ENCODE data around the gene ZNF536. TPM values are rescaled to one million over a fixed set of nuclear protein-coding genes. Genes with fewer than 3 reads are reported as not detected.
"Not testable (repeated sequence)": the region's sequence is repeated elsewhere in the genome, so short reads cannot be mapped to it uniquely, and the experiment has no call there.

The ZNF536 gene
- total and polyA plus RNA-seq, 7 donors, result 0.01 to 0.94 (median 0.20) TPM; not detected in 1

DNA sequence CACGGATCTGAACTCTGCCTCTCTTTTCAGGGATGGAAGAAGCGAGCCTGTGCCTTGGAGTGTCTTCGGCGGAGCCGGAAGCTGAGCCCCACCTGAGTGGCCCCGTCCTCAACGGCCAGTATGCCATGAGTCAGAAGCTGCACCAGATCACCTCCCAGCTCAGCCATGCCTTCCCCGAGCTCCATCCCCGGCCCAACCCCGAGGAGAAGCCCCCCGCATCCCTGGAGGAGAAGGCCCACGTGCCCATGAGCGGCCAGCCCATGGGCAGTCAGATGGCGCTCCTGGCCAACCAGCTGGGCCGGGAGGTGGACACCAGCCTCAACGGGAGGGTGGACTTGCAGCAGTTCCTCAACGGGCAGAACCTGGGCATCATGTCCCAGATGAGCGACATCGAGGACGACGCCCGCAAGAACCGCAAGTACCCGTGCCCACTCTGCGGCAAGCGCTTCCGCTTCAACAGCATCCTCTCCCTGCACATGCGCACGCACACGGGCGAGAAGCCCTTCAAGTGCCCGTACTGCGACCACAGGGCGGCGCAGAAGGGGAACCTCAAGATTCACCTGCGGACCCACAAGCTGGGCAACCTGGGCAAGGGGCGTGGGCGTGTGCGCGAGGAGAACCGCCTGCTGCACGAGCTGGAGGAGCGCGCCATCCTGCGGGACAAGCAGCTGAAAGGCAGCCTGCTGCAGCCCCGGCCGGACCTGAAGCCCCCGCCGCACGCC is 71.5 kb downstream of the ZNF536 start:
- Histone ChIP-seq H3K27me3 (ENCODE audit: insufficient read depth in 3 of 3, low read length in 2 of 3) (peaks cover 0 to 13% (median 5%) of the 10 kb centered on the region in 3 donors), H3K36me3 (ENCODE audit: insufficient read depth in 1 of 2, low read depth in 1 of 2) (no peaks in the 10 kb centered on the region), H3K4me3 (no peak overlapping the region), H3K27ac (no peak overlapping the region), H3K4me1 (no peaks in the 10 kb centered on the region), H3K9me3 (no peaks in the 10 kb centered on the region)
- TF ChIP-seq, protein P1, sequence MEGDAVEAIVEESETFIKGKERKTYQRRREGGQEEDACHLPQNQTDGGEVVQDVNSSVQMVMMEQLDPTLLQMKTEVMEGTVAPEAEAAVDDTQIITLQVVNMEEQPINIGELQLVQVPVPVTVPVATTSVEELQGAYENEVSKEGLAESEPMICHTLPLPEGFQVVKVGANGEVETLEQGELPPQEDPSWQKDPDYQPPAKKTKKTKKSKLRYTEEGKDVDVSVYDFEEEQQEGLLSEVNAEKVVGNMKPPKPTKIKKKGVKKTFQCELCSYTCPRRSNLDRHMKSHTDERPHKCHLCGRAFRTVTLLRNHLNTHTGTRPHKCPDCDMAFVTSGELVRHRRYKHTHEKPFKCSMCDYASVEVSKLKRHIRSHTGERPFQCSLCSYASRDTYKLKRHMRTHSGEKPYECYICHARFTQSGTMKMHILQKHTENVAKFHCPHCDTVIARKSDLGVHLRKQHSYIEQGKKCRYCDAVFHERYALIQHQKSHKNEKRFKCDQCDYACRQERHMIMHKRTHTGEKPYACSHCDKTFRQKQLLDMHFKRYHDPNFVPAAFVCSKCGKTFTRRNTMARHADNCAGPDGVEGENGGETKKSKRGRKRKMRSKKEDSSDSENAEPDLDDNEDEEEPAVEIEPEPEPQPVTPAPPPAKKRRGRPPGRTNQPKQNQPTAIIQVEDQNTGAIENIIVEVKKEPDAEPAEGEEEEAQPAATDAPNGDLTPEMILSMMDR (IDR thresholded peaks at IDR 0.05), result no peak
- DNase-seq (no peak), ATAC-seq (no peak)
- intact Hi-C loops (cut with DNase I), result no loop called here
- 95 to 96% (median 96%) methylated on average over 43 to 50 of the region's 50 CpGs for WGBS, 3 donors

DNA sequence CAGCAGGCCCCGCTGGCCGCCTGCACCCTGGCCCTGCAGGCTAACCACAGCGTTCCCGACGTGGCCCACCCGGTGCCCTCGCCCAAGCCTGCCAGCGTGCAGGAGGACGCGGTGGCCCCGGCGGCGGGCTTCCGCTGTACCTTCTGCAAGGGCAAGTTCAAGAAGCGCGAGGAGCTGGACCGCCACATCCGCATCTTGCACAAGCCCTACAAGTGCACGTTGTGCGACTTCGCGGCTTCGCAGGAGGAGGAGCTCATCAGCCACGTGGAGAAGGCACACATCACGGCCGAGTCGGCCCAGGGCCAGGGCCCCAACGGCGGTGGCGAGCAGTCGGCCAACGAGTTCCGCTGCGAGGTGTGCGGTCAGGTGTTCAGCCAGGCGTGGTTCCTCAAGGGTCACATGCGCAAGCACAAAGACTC is 72.1 kb downstream of the ZNF536 start:
- H3K9me3 ChIP-seq, result no peaks in the 10 kb centered on the region
- H3K36me3 ChIP-seq (ENCODE audit: insufficient read depth in 1 of 2, low read depth in 1 of 2), result no peaks in the 10 kb centered on the region
- H3K4me1 ChIP-seq, result no peaks in the 10 kb centered on the region
- H3K4me3 ChIP-seq, result no peak overlapping the region
- intact Hi-C loops (cut with DNase I), result no loop called here
- TF ChIP-seq, protein P1 (IDR thresholded peaks at IDR 0.05), result no peak
- H3K27ac ChIP-seq, result no peak overlapping the region
- 97 to 98% (median 97%) methylated on average over 35 to 37 of the region's 37 CpGs for WGBS, 3 donors
- DNase-seq (no peak), ATAC-seq (no peak)
- H3K27me3 ChIP-seq (ENCODE audit: insufficient read depth in 3 of 3, low read length in 2 of 3), result peaks cover 0 to 17% (median 5%) of the 10 kb centered on the region in 3 donors

DNA sequence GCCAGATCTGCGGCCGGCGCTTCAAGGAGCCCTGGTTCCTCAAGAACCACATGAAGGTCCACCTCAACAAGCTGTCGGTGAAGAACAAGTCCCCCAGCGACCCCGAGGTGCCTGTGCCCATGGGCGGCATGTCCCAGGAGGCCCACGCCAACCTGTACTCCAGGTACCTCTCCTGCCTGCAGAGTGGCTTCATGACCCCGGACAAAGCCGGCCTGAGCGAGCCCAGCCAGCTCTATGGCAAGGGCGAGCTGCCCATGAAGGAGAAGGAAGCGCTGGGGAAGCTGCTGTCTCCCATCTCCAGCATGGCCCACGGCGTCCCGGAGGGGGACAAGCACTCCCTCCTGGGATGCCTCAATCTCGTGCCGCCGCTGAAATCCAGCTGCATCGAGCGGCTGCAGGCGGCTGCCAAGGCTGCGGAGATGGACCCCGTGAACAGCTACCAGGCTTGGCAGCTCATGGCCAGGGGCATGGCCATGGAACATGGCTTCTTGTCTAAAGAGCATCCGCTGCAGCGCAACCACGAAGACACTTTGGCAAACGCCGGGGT is 72.6 kb downstream of the ZNF536 start:
- intact Hi-C loops (cut with DNase I), result no loop called here
- H3K27ac ChIP-seq, result no peak overlapping the region
- H3K4me3 ChIP-seq, result no peak overlapping the region
- no peaks in the 10 kb centered on the region for H3K9me3 ChIP-seq
- TF ChIP-seq, protein P1 (IDR thresholded peaks at IDR 0.05), result no peak
- no peaks in the 10 kb centered on the region for H3K4me1 ChIP-seq
- H3K36me3 ChIP-seq (ENCODE audit: insufficient read depth in 1 of 2, low read depth in 1 of 2), result no peaks in the 10 kb centered on the region
- DNase-seq (no peak), ATAC-seq (no peak)
- WGBS, 3 donors, result 88 to 91% (median 89%) methylated on average over 29 of the region's 29 CpGs
- peaks cover 0 to 22% (median 5%) of the 10 kb centered on the region in 3 donors for H3K27me3 ChIP-seq (ENCODE audit: insufficient read depth in 3 of 3, low read length in 2 of 3)

DNA sequence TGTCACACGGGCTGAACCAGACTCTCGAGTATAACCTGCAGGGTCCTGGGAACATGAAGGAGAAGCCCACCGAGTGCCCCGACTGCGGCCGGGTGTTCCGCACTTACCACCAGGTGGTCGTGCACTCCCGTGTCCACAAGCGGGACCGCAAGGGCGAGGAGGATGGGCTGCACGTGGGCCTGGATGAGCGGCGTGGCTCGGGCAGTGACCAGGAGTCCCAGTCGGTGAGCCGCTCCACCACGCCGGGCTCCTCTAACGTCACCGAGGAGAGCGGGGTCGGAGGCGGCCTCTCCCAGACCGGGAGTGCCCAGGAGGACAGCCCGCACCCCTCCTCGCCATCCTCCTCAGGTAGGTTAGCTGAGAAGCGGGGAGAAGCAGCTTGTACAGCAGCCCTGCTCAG is 73.2 kb downstream of the ZNF536 start:
- Histone ChIP-seq H3K27ac (no peak overlapping the region), H3K27me3 (ENCODE audit: insufficient read depth in 3 of 3, low read length in 2 of 3) (peaks cover 0 to 22% (median 5%) of the 10 kb centered on the region in 3 donors), H3K4me1 (no peaks in the 10 kb centered on the region), H3K4me3 (no peak overlapping the region), H3K36me3 (ENCODE audit: insufficient read depth in 1 of 2, low read depth in 1 of 2) (no peaks in the 10 kb centered on the region), H3K9me3 (no peaks in the 10 kb centered on the region)
- WGBS, 3 donors, result 94 to 98% (median 95%) methylated on average over 28 to 29 of the region's 29 CpGs
- intact Hi-C loops (cut with DNase I), result no loop called here
- no peak for DNase-seq
- no peak for ATAC-seq
- TF ChIP-seq, protein P1 (IDR thresholded peaks at IDR 0.05), result no peak

DNA sequence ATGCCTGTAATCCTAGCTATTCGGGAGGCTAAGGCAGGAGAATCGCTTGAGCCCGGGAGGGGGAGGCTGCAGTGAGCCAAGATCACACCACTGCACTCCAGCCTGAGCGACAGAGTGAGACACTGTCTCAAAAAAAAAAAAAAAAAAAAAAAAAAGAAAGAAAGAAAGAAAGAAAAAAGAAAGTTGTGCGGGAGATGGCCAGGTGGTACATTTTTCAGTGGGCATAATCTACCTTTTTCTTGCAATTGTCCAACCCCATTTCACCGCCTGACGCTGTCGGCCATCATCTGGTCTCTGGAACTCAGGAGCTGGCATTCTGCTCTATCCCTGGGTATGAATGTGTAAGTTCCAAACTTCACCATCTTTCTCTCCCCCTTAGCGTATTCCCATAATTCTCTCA is 73.9 kb downstream of the ZNF536 start:
- peaks cover 0 to 22% (median 5%) of the 10 kb centered on the region in 3 donors for H3K27me3 ChIP-seq (ENCODE audit: insufficient read depth in 3 of 3, low read length in 2 of 3)
- H3K36me3 ChIP-seq (ENCODE audit: insufficient read depth in 1 of 2, low read depth in 1 of 2); DNase-seq; H3K4me1 ChIP-seq; H3K27ac ChIP-seq; H3K9me3 ChIP-seq; intact Hi-C loops (cut with DNase I); ATAC-seq; H3K4me3 ChIP-seq: not testable (repeated sequence)
- WGBS, 3 donors, result 88 to 94% (median 92%) methylated on average over 8 to 9 of the region's 9 CpGs
